Measurements from ENCODE around the gene FKBP1A.

The FKBP1A gene

GRCh38 chr20:1431158-1431557 is 38.3 kb upstream of the FKBP1A start:
- Histone ChIP-seq H3K9me3 (ENCODE audit: control insufficient read depth, low read length) (no peaks in the 10 kb centered on the region), H3K36me3 (ENCODE audit: control insufficient read depth, insufficient read depth, low read length) (no peaks in the 10 kb centered on the region), H3K27ac (ENCODE audit: insufficient read depth, low read length, poor library complexity, severe bottlenecking) (no peak overlapping the region), H3K27me3 (replicated peaks; ENCODE audit: control insufficient read depth, insufficient read depth, low read length, poor library complexity, severe bottlenecking) (no peaks in the 10 kb centered on the region), H3K4me3 (ENCODE audit: insufficient read depth, low read depth, low read length, poor library complexity, severe bottlenecking) (no peak overlapping the region), H3K4me1 (ENCODE audit: control insufficient read depth, insufficient read depth, low read length, poor library complexity, severe bottlenecking) (peaks cover 13% of the 10 kb centered on the region)
- no peak for DNase-seq

- no peak overlapping the region for H3K27ac ChIP-seq (ENCODE audit: insufficient read depth, low read length, poor library complexity, severe bottlenecking)
- no peak overlapping the region for H3K4me3 ChIP-seq (ENCODE audit: insufficient read depth, low read depth, low read length, poor library complexity, severe bottlenecking)
- no peaks in the 10 kb centered on the region for H3K36me3 ChIP-seq (ENCODE audit: control insufficient read depth, insufficient read depth, low read length)
- no peak for DNase-seq
- peaks cover 8% of the 10 kb centered on the region for H3K4me1 ChIP-seq (ENCODE audit: control insufficient read depth, insufficient read depth, low read length, poor library complexity, severe bottlenecking)
- H3K27me3 ChIP-seq (replicated peaks; ENCODE audit: control insufficient read depth, insufficient read depth, low read length, poor library complexity, severe bottlenecking): no peaks in the 10 kb centered on the region
- H3K9me3 ChIP-seq (ENCODE audit: control insufficient read depth, low read length): no peaks in the 10 kb centered on the region
Measured at GRCh38 chr20:1430004-1430451, 37.2 kb upstream of the FKBP1A start.

GRCh38 chr20:1429143-1429728 is 36.4 kb upstream of the FKBP1A start:
- Histone ChIP-seq H3K27ac (ENCODE audit: insufficient read depth, low read length, poor library complexity, severe bottlenecking) (no peak overlapping the region), H3K36me3 (ENCODE audit: control insufficient read depth, insufficient read depth, low read length) (no peaks in the 10 kb centered on the region), H3K27me3 (replicated peaks; ENCODE audit: control insufficient read depth, insufficient read depth, low read length, poor library complexity, severe bottlenecking) (no peaks in the 10 kb centered on the region), H3K4me1 (ENCODE audit: control insufficient read depth, insufficient read depth, low read length, poor library complexity, severe bottlenecking) (peaks cover 2% of the 10 kb centered on the region), H3K9me3 (ENCODE audit: control insufficient read depth, low read length) (no peaks in the 10 kb centered on the region), H3K4me3 (ENCODE audit: insufficient read depth, low read depth, low read length, poor library complexity, severe bottlenecking) (no peak overlapping the region)
- DNase-seq: no peak

- no peaks in the 10 kb centered on the region for H3K4me1 ChIP-seq (ENCODE audit: control insufficient read depth, insufficient read depth, low read length, poor library complexity, severe bottlenecking)
- H3K9me3 ChIP-seq (ENCODE audit: control insufficient read depth, low read length): no peaks in the 10 kb centered on the region
- no peak overlapping the region for H3K4me3 ChIP-seq (ENCODE audit: insufficient read depth, low read depth, low read length, poor library complexity, severe bottlenecking)
- no peaks in the 10 kb centered on the region for H3K36me3 ChIP-seq (ENCODE audit: control insufficient read depth, insufficient read depth, low read length)
- H3K27ac ChIP-seq (ENCODE audit: insufficient read depth, low read length, poor library complexity, severe bottlenecking): no peak overlapping the region
- no peaks in the 10 kb centered on the region for H3K27me3 ChIP-seq (replicated peaks; ENCODE audit: control insufficient read depth, insufficient read depth, low read length, poor library complexity, severe bottlenecking)
- no peak for DNase-seq
Measured at GRCh38 chr20:1427457-1428054, 34.7 kb upstream of the FKBP1A start.

GRCh38 chr20:1426231-1426849 is 33.5 kb upstream of the FKBP1A start:
- Histone ChIP-seq H3K27ac (ENCODE audit: insufficient read depth, low read length, poor library complexity, severe bottlenecking) (no peak overlapping the region), H3K4me1 (ENCODE audit: control insufficient read depth, insufficient read depth, low read length, poor library complexity, severe bottlenecking) (no peaks in the 10 kb centered on the region), H3K9me3 (ENCODE audit: control insufficient read depth, low read length) (no peaks in the 10 kb centered on the region), H3K4me3 (ENCODE audit: insufficient read depth, low read depth, low read length, poor library complexity, severe bottlenecking) (no peak overlapping the region), H3K27me3 (replicated peaks; ENCODE audit: control insufficient read depth, insufficient read depth, low read length, poor library complexity, severe bottlenecking) (no peaks in the 10 kb centered on the region), H3K36me3 (ENCODE audit: control insufficient read depth, insufficient read depth, low read length) (no peaks in the 10 kb centered on the region)
- no peak for DNase-seq

GRCh38 chr20:1424336-1424735 is 31.5 kb upstream of the FKBP1A start:
- no peaks in the 10 kb centered on the region for H3K27me3 ChIP-seq (replicated peaks; ENCODE audit: control insufficient read depth, insufficient read depth, low read length, poor library complexity, severe bottlenecking)
- no peaks in the 10 kb centered on the region for H3K36me3 ChIP-seq (ENCODE audit: control insufficient read depth, insufficient read depth, low read length)
- peaks cover 8% of the 10 kb centered on the region for H3K9me3 ChIP-seq (ENCODE audit: control insufficient read depth, low read length)
- H3K4me3 ChIP-seq (ENCODE audit: insufficient read depth, low read depth, low read length, poor library complexity, severe bottlenecking): no peak overlapping the region
- no peaks in the 10 kb centered on the region for H3K4me1 ChIP-seq (ENCODE audit: control insufficient read depth, insufficient read depth, low read length, poor library complexity, severe bottlenecking)
- no peak for DNase-seq
- no peak overlapping the region for H3K27ac ChIP-seq (ENCODE audit: insufficient read depth, low read length, poor library complexity, severe bottlenecking)

- Histone ChIP-seq H3K4me1 (ENCODE audit: control insufficient read depth, insufficient read depth, low read length, poor library complexity, severe bottlenecking) (no peaks in the 10 kb centered on the region), H3K27ac (ENCODE audit: insufficient read depth, low read length, poor library complexity, severe bottlenecking) (no peak overlapping the region), H3K27me3 (replicated peaks; ENCODE audit: control insufficient read depth, insufficient read depth, low read length, poor library complexity, severe bottlenecking) (no peaks in the 10 kb centered on the region), H3K9me3 (ENCODE audit: control insufficient read depth, low read length) (peaks cover 8% of the 10 kb centered on the region), H3K4me3 (ENCODE audit: insufficient read depth, low read depth, low read length, poor library complexity, severe bottlenecking) (no peak overlapping the region), H3K36me3 (ENCODE audit: control insufficient read depth, insufficient read depth, low read length) (no peaks in the 10 kb centered on the region)
- DNase-seq: no peak
Measured at GRCh38 chr20:1423625-1424106, 30.8 kb upstream of the FKBP1A start.

GRCh38 chr20:1423206-1423605 is 30.4 kb upstream of the FKBP1A start:
- Histone ChIP-seq H3K4me3 (ENCODE audit: insufficient read depth, low read depth, low read length, poor library complexity, severe bottlenecking) (no peak overlapping the region), H3K27ac (ENCODE audit: insufficient read depth, low read length, poor library complexity, severe bottlenecking) (no peak overlapping the region), H3K4me1 (ENCODE audit: control insufficient read depth, insufficient read depth, low read length, poor library complexity, severe bottlenecking) (no peaks in the 10 kb centered on the region), H3K9me3 (ENCODE audit: control insufficient read depth, low read length) (peaks cover 8% of the 10 kb centered on the region), H3K36me3 (ENCODE audit: control insufficient read depth, insufficient read depth, low read length) (no peaks in the 10 kb centered on the region), H3K27me3 (replicated peaks; ENCODE audit: control insufficient read depth, insufficient read depth, low read length, poor library complexity, severe bottlenecking) (no peaks in the 10 kb centered on the region)
- no peak for DNase-seq

- H3K36me3 ChIP-seq (ENCODE audit: control insufficient read depth, insufficient read depth, low read length): no peaks in the 10 kb centered on the region
- H3K27ac ChIP-seq (ENCODE audit: insufficient read depth, low read length, poor library complexity, severe bottlenecking): no peak overlapping the region
- no peaks in the 10 kb centered on the region for H3K4me1 ChIP-seq (ENCODE audit: control insufficient read depth, insufficient read depth, low read length, poor library complexity, severe bottlenecking)
- peaks cover 8% of the 10 kb centered on the region for H3K9me3 ChIP-seq (ENCODE audit: control insufficient read depth, low read length)
- no peak overlapping the region for H3K4me3 ChIP-seq (ENCODE audit: insufficient read depth, low read depth, low read length, poor library complexity, severe bottlenecking)
- DNase-seq: no peak
- no peaks in the 10 kb centered on the region for H3K27me3 ChIP-seq (replicated peaks; ENCODE audit: control insufficient read depth, insufficient read depth, low read length, poor library complexity, severe bottlenecking)
Measured at GRCh38 chr20:1422753-1423152, 29.9 kb upstream of the FKBP1A start.

- H3K27ac ChIP-seq (ENCODE audit: insufficient read depth, low read length, poor library complexity, severe bottlenecking): no peak overlapping the region
- no peak overlapping the region for H3K4me3 ChIP-seq (ENCODE audit: insufficient read depth, low read depth, low read length, poor library complexity, severe bottlenecking)
- peaks cover 8% of the 10 kb centered on the region for H3K9me3 ChIP-seq (ENCODE audit: control insufficient read depth, low read length)
- no peak for DNase-seq
- no peaks in the 10 kb centered on the region for H3K4me1 ChIP-seq (ENCODE audit: control insufficient read depth, insufficient read depth, low read length, poor library complexity, severe bottlenecking)
- H3K27me3 ChIP-seq (replicated peaks; ENCODE audit: control insufficient read depth, insufficient read depth, low read length, poor library complexity, severe bottlenecking): no peaks in the 10 kb centered on the region
- no peaks in the 10 kb centered on the region for H3K36me3 ChIP-seq (ENCODE audit: control insufficient read depth, insufficient read depth, low read length)
Measured at GRCh38 chr20:1420066-1420465, 27.2 kb upstream of the FKBP1A start.
